Heart left ventricle (tissue), 13 donors: Measurements from ENCODE around the gene MIS18A.

Source experiments
- POLR2A ChIP-seq, 2 donors: fragments of 450-650 bp; IDR thresholded peaks; one replicate each; pipeline ENCODE4 v1.6.1; 2017; ENCODE audit warnings: antibody characterized with exemption in 2 of 2, mild to moderate bottlenecking in 2 of 2, moderate library complexity in 2 of 2
- TF ChIP-seq, protein P1 (sequence below), 12 donors: fragments of 200-600 bp; sonication (generic) in 4 of 12; IDR thresholded peaks; one replicate each; pipeline versions ENCODE4 v1.5.0 to v1.8.0; 2018 to 2022; ENCODE audit warnings: antibody characterized with exemption in 12 of 12, mild to moderate bottlenecking in 5 of 12
- donor health status: ischemic (EF 13 %, LVEDD 7.1; RV severe dilation, severe dysfunction).
- donor health status: DM: no; HTN: yes; CAD: no.
- donor health status: DM: no; HTN: no; CAD: no.
- donor health status: ischemic (EF 25% LVEDD 6.9; RV normal size, moderate dysfunction).
- donor health status: ischemic (EF 25% LVEDD 5.7; RV mildly dilated, moderate dysfunction).
- donor health status: ischemic (EF 35%, LVEDD 5.7; RV mildly dilated, moderate dysfunction).
- donor health status: nonischemic (EF 11% LVEDD 7.7; RV severe dilation, severe dysfunction).
- donor health status: DM: yes; HTN: yes; CAD: no.
- donor health status: PGD.
- donor health status: ischemic (EF 29% LVEDD 5.4; RV normal size, mild dysfunction).
- donor health status: nonischemic (EF 23%, LVEDD 6.1; RV moderate dilation, normal function).

DNA sequence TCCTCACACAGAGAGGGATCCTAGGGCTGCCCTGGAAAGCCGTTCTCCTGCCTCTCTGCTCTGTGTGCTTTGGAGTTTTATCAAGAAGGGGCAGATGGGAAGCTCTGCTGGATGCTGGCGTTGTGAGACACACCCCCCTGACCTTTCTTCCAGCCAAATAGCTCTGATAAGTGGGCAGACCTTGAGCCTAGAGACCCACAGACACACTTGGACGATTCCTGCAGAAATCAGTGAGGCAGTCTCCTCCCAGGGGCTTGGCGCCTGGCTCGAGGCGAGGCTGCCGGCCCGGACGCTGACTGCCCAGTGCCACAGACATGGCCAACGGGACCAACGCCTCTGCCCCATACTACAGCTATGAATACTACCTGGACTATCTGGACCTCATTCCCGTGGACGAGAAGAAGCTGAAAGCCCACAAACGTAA lies 19.8 kb upstream of the MIS18A start, which contains the start of gene MRAP:
- TF ChIP-seq, protein P1, sequence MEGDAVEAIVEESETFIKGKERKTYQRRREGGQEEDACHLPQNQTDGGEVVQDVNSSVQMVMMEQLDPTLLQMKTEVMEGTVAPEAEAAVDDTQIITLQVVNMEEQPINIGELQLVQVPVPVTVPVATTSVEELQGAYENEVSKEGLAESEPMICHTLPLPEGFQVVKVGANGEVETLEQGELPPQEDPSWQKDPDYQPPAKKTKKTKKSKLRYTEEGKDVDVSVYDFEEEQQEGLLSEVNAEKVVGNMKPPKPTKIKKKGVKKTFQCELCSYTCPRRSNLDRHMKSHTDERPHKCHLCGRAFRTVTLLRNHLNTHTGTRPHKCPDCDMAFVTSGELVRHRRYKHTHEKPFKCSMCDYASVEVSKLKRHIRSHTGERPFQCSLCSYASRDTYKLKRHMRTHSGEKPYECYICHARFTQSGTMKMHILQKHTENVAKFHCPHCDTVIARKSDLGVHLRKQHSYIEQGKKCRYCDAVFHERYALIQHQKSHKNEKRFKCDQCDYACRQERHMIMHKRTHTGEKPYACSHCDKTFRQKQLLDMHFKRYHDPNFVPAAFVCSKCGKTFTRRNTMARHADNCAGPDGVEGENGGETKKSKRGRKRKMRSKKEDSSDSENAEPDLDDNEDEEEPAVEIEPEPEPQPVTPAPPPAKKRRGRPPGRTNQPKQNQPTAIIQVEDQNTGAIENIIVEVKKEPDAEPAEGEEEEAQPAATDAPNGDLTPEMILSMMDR (IDR thresholded peaks at IDR 0.05), result no peak
- no peak for TF ChIP-seq POLR2A (IDR thresholded peaks at IDR 0.05)
